HepG2 (cell line): ENCODE data around the gene GPS1. TPM values are rescaled to one million over a fixed set of nuclear protein-coding genes. Genes with fewer than 3 reads are reported as not detected.

ENCODE experiments used
- DMAP1 ChIP-seq: IDR thresholded peaks from 2 replicates; pipeline ENCODE4 v1.6.1; 2016
- EZH2 ChIP-seq: conservative IDR thresholded peaks from 2 replicates; pipeline ENCODE4 v1.6.1; 2012; ENCODE audit warnings: mild to moderate bottlenecking, low read depth, low read length, moderate library complexity
- GABPB1 ChIP-seq: IDR thresholded peaks from 2 replicates; pipeline ENCODE4 v1.6.1; 2016; ENCODE audit warnings: mild to moderate bottlenecking, missing genetic modification reagents, moderate library complexity, missing compliant biosample characterization
- GPN1 ChIP-seq: sonication (generic); formaldehyde crosslinking; IDR thresholded peaks from 2 replicates; pipeline ENCODE4 v1.5.1; 2020; ENCODE audit warnings: missing genetic modification reagents, borderline replicate concordance
- ISX ChIP-seq: sonication (generic); formaldehyde crosslinking; conservative IDR thresholded peaks from 2 replicates; pipeline ENCODE4 v1.5.0; 2020; ENCODE audit warnings: missing genetic modification reagents
- KDM6A ChIP-seq: IDR thresholded peaks from 2 replicates; pipeline ENCODE4 v1.6.1; 2016; ENCODE audit warnings: low read depth
- NCOA5 ChIP-seq: sonication (generic); formaldehyde crosslinking; IDR thresholded peaks from 2 replicates; pipeline ENCODE4 v1.4.0; 2020; ENCODE audit warnings: missing genetic modification reagents
- NCOR1 ChIP-seq: fragments of 200-600 bp; sonication (generic); IDR thresholded peaks from 2 replicates; pipeline ENCODE4 v1.7.0; 2017; ENCODE audit warnings: antibody characterized with exemption, low read length, borderline replicate concordance
- NR3C1 ChIP-seq: sonication (generic); formaldehyde crosslinking; IDR thresholded peaks from 2 replicates; pipeline ENCODE4 v1.4.0; 2020; ENCODE audit warnings: missing genetic modification reagents
- SETDB1 ChIP-seq: sonication (generic); formaldehyde crosslinking; IDR thresholded peaks from 2 replicates; pipeline ENCODE4 v1.5.1; 2020; ENCODE audit warnings: missing genetic modification reagents, mild to moderate bottlenecking, borderline replicate concordance
- SRSF4 ChIP-seq: fragments of 200-400 bp; formaldehyde crosslinking; IDR thresholded peaks from one replicate; pipeline ENCODE4 v1.6.1; 2018; ENCODE audit warnings: mild to moderate bottlenecking, low read depth, low read length, moderate library complexity; ENCODE audit not compliant: poor library complexity, severe bottlenecking
- SYNCRIP ChIP-seq: fragments of 200-400 bp; formaldehyde crosslinking; IDR thresholded peaks from 2 replicates; pipeline ENCODE4 v1.6.1; 2018; ENCODE audit warnings: mild to moderate bottlenecking, low read depth, low read length; ENCODE audit not compliant: insufficient read depth
- ZBTB38 ChIP-seq: sonication (generic); formaldehyde crosslinking; IDR thresholded peaks from 2 replicates; pipeline ENCODE4 v1.5.1; 2020; ENCODE audit warnings: mild to moderate bottlenecking, missing genetic modification reagents
- ZHX2 ChIP-seq, 2 experiments: sonication (generic) in 1 of 2; formaldehyde crosslinking in 1 of 2; IDR thresholded peaks; 2 replicates each; pipeline versions ENCODE4 v1.6.1 to v1.9.0; 2014 to 2022; ENCODE audit warnings: antibody characterized with exemption in 1 of 2, borderline replicate concordance in 1 of 2, inconsistent platforms in 1 of 2, low read depth in 1 of 2, missing genetic modification reagents in 1 of 2
- polyA plus RNA-seq, 8 experiments: library from polyadenylated mRNA; depleted of rRNA in 3 of 8; stranded (reverse) in 7 of 8; unstranded in 1 of 8; fragments of >200 nt; fragmentation: Illumina TruSeq in 4 of 8; extraction: Trizol in 4 of 8; gene quantifications; 2 replicates each; pipeline versions ENCODE4 v1.2.1 to v1.2.3, GENCODE V29; 2011 to 2016; ENCODE audit warnings: low read depth in 4 of 8, missing spikeins in 1 of 8, mixed read lengths in 1 of 8; ENCODE audit not compliant: insufficient read depth in 1 of 8
- total RNA-seq, 5 experiments: library from RNA; depleted of rRNA; stranded (reverse); fragments of >200 nt; fragmentation: Illumina TruSeq; extraction: Trizol; gene quantifications; 2 replicates each; pipeline ENCODE4 v1.2.3, GENCODE V29; 2016; ENCODE audit warnings: low read depth in 1 of 5
- TF ChIP-seq, protein P1 (sequence below): sonication (generic); formaldehyde crosslinking; IDR thresholded peaks from 2 replicates; pipeline ENCODE4 v1.4.0; 2020; ENCODE audit warnings: missing genetic modification reagents, mild to moderate bottlenecking, borderline replicate concordance
- TF ChIP-seq, protein P2 (sequence below): sonication (generic); formaldehyde crosslinking; IDR thresholded peaks from 2 replicates; pipeline ENCODE4 v1.8.0; 2022; ENCODE audit warnings: low read depth, missing genetic modification reagents

The GPS1 gene
- total and polyA plus RNA-seq, 2 of the 13 experiments (the other 11 are each of a cell fraction or from before 2014, with no cell fraction given) = 124 to 128 TPM

GRCh38 chr17:82103553-82104451 lies 52.1 kb downstream of the GPS1 start (continued):
- TF ChIP-seq, protein P1, sequence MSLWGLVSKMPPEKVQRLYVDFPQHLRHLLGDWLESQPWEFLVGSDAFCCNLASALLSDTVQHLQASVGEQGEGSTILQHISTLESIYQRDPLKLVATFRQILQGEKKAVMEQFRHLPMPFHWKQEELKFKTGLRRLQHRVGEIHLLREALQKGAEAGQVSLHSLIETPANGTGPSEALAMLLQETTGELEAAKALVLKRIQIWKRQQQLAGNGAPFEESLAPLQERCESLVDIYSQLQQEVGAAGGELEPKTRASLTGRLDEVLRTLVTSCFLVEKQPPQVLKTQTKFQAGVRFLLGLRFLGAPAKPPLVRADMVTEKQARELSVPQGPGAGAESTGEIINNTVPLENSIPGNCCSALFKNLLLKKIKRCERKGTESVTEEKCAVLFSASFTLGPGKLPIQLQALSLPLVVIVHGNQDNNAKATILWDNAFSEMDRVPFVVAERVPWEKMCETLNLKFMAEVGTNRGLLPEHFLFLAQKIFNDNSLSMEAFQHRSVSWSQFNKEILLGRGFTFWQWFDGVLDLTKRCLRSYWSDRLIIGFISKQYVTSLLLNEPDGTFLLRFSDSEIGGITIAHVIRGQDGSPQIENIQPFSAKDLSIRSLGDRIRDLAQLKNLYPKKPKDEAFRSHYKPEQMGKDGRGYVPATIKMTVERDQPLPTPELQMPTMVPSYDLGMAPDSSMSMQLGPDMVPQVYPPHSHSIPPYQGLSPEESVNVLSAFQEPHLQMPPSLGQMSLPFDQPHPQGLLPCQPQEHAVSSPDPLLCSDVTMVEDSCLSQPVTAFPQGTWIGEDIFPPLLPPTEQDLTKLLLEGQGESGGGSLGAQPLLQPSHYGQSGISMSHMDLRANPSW = peak; percentile 86
- TF ChIP-seq NCOR1 = no peak
- peak; percentile 91 for TF ChIP-seq DMAP1
- 0 out of 2 replicates have a peak, but pooled peaks have one; percentile 19 for TF ChIP-seq NCOA5 (CRISPR knock-in tag)
- no peak for TF ChIP-seq NR3C1 (CRISPR knock-in tag)
- no peak for TF ChIP-seq ZBTB38 (CRISPR knock-in tag)
- TF ChIP-seq SYNCRIP = no peak
- TF ChIP-seq KDM6A (CRISPR knock-in tag) = no peak
- TF ChIP-seq ZHX2 (IDR thresholded peaks at IDR 0.05; ENCODE audit: low read depth) = no peak
- no peak for TF ChIP-seq ZHX2 (CRISPR knock-in tag; IDR thresholded peaks at IDR 0.05; ENCODE audit: borderline replicate concordance)
- TF ChIP-seq EZH2 = no peak
- TF ChIP-seq SETDB1 (CRISPR knock-in tag) = no peak
- TF ChIP-seq, protein P2, sequence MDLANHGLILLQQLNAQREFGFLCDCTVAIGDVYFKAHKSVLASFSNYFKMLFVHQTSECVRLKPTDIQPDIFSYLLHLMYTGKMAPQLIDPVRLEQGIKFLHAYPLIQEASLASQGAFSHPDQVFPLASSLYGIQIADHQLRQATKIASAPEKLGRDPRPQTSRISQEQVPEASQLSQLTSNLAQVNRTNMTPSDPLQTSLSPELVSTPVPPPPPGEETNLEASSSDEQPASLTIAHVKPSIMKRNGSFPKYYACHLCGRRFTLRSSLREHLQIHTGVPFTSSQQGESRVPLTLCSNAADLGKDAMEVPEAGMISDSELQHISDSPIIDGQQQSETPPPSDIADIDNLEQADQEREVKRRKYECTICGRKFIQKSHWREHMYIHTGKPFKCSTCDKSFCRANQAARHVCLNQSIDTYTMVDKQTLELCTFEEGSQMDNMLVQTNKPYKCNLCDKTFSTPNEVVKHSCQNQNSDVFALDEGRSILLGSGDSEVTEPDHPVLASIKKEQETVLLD (CRISPR knock-in tag) = no peak
- TF ChIP-seq GPN1 (CRISPR knock-in tag) = no peak
- no peak; the same call in 1 of the 2 replicates for TF ChIP-seq ISX
- TF ChIP-seq GABPB1 (CRISPR knock-in tag) = peak; percentile 63
- TF ChIP-seq SRSF4 = no peak
